GM19238 (cell line): Measurements from ENCODE around the gene NR4A1.
A peak's percentile ranks its signal among the peaks of the same experiment; 100 is the strongest.

ENCODE experiments used
- DNase-seq: peaks from one replicate; pipeline ENCODE4 v3.0.0; 2011; ENCODE audit warnings: low spot score; ENCODE audit not compliant: insufficient read length

Gene NR4A1

GRCh38 chr12:52050758-52051541 is at the start of gene NR4A1:
NR4A1 (plus strand) TSS chr12:52051442; CDS start chr12:52054329, 2,887 bp downstream.
- peak; percentile 96 for DNase-seq

- DNase-seq = no peak
These were observed 48.2 kb upstream of the NR4A1 start for GRCh38 chr12:52003016-52003550.

- DNase-seq = no peak
These were observed 47.7 kb upstream of the NR4A1 start for GRCh38 chr12:52003591-52003990.

- DNase-seq = no peak
These were observed 47.1 kb upstream of the NR4A1 start for GRCh38 chr12:52004042-52004648.

GRCh38 chr12:52005218-52005902 is 45.9 kb upstream of the NR4A1 start:
- DNase-seq = no peak

- DNase-seq = peak; percentile 58
These were observed 45.1 kb upstream of the NR4A1 start for GRCh38 chr12:52005903-52006703.

- no peak for DNase-seq
These were observed 44.5 kb upstream of the NR4A1 start, which contains the start of gene TAMALIN for GRCh38 chr12:52006726-52007157. TAMALIN (plus strand) TSS chr12:52006946; CDS start chr12:52007020, 74 bp downstream.

GRCh38 chr12:52007158-52007921 is 43.9 kb upstream of the NR4A1 start:
- DNase-seq = no peak

GRCh38 chr12:52007982-52008510 is 43.2 kb upstream of the NR4A1 start:
- DNase-seq = no peak

- DNase-seq = no peak
These were observed 42.0 kb upstream of the NR4A1 start for GRCh38 chr12:52009081-52009751.

GRCh38 chr12:52010152-52010622 is 41.1 kb upstream of the NR4A1 start:
- no peak for DNase-seq

GRCh38 chr12:52010692-52011601 is 40.3 kb upstream of the NR4A1 start:
- DNase-seq = no peak

GRCh38 chr12:52011602-52012214 is 39.5 kb upstream of the NR4A1 start:
- DNase-seq = no peak

GRCh38 chr12:52013626-52014310 is 37.5 kb upstream of the NR4A1 start:
- no peak for DNase-seq

- no peak for DNase-seq
These were observed 36.4 kb upstream of the NR4A1 start for GRCh38 chr12:52014567-52015530.

GRCh38 chr12:52015532-52016041 is 35.7 kb upstream of the NR4A1 start:
- no peak for DNase-seq
